CD4-positive, alpha-beta T cell treated with Interleukin-12 subunit alpha and Interleukin-12 subunit beta, for 1 hour (primary cell): ENCODE measurements around the gene TBX10.
"Not testable (repeated sequence)": the region's sequence is repeated elsewhere in the genome, so short reads cannot be mapped to it uniquely, and the experiment has no call there.

Source experiments
- DNase-seq: peaks from one replicate; pipeline ENCODE4 v3.0.0-alpha.2; 2020

TBX10 gene

DNA sequence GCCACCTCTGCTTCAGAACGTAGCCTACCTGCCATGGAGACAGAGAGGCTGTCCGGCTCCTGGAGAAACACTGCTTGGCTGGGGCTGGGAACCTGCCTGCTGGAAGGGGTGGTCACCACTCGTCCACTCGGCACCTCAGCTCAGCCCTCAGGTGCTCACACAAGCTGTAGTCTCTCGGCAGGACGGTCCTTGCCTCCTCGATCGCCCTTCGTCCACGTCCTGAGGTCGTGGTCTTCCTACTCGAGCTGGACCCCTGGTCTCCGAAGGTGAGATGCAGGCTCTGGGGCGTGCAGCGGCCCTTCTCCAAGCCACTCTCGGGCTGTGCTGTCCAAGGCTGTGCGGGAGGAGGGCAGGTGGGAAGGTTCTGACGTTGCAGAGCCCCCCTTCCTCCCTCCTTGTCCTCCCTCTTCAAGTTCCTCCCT is at the start of gene TBX10:
Gene TBX10 (minus strand): TSS at position 326 of the 422 bp plus-strand sequence. CDS start 291 bp downstream, at position 35.
- DNase-seq, result no peak

DNA sequence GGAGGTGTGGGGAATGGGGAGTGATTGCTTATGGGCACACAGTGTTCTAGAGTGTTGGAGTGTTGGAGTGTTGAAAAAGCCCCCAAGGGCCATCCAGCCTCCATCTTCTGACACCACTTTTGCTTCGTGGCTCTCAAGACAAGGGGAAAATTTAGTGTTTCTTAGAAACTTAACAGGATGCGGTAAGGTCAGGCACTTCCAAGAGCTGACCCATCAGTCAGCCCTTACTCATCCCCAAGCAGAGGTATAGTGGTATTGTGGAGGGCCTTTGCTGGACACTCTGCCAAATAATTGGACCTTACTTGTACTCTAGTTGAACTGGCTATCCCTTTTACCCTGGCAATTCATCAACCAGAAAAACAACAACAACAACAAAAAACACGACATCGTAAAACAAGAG is 49.6 kb upstream of the TBX10 start:
- DNase-seq, result no peak

DNA sequence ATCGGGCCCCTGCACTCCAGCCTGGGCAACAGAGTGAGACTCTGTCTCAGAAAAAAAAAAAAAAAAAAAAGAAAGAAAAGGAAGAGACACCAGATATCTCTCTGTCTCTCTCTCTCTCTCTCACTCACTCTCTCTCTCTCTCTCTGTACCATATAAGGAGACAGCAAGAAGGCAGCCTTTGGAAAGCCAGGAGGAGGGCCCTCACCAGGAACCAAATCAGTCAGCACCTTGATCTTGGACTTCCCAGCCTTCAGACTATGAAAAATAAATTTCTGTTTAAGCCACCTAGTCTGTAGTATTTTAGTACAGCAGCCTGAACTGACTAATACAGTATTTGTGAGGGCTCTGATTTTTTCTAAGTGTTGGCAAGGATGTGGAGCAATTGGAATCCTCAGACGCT is 48.4 kb upstream of the TBX10 start:
- DNase-seq, result no peak

DNA sequence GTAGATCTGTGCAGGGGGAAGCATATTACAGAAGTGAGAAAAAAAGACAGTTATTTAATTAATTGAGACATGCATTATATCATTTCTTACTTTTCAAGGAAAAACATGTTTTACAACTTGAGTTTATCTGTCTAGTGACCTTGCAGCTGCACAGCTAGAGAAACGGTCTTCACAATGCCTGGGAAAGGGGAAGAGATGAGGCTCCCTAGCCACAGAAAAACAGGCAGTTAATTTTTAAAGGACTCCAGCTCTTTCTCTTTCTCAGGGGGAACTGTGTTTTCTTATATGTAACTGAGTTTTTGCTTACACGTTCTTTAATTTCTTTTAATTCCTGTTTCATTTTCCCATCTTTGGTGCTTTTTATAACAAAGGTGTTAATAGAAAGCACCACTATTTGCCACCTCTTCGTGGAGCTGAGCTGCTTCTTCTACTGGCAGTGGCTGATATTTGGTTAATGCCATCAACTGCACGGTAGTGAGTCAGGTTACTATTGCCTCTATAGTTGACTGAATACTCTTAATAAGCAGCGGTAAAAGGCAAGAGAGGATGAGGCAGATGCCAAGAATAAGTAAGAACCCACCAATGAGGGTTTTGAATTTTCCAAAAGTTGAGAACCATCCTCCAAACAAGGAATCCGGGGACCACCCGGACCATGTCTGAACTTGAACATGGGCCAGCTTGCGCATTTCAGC is 46.2 kb upstream of the TBX10 start:
- DNase-seq, result not testable (repeated sequence)

DNA sequence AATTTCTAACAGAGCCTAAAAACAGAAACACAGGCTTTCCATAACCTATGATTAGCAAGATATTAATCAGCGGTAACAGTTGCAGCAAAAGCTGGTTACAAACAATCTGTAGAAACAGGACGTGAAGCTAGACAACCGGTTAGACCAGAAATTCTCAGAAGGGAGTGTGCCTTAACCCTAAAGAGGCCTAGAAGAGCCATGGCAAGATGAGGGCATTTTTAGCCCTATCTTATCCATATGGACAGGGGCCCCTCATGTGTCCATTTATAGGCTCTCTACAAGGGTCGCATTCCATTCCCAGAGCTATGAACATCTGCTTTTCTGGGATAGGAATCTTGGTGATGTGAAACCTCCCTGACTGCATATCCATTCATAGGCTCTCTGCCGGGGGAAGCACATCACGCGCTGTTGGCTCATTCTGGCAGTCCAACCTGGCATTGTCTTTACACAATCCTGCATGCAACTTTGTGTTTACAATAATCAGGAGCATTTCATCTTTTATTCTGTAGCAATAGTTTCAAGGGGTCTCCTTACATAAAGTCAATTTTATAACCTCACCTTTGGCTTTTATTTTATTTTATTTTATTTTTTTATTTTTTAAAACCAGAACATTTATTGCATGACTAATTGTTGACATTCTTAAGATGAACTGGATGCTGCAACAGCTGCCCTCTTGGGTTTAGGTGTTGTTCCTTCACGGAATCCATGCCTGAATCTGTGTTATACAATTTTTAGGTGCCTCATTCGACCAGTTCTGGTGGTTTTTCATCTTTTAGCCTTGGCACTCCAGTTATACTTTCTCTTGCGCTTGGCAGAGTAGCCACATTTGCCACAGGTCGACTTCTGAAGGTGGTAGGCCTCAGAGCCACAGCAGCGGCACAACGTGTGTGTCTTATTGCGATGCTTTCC is 42.8 kb upstream of the TBX10 start:
- not testable (repeated sequence) for DNase-seq

DNA sequence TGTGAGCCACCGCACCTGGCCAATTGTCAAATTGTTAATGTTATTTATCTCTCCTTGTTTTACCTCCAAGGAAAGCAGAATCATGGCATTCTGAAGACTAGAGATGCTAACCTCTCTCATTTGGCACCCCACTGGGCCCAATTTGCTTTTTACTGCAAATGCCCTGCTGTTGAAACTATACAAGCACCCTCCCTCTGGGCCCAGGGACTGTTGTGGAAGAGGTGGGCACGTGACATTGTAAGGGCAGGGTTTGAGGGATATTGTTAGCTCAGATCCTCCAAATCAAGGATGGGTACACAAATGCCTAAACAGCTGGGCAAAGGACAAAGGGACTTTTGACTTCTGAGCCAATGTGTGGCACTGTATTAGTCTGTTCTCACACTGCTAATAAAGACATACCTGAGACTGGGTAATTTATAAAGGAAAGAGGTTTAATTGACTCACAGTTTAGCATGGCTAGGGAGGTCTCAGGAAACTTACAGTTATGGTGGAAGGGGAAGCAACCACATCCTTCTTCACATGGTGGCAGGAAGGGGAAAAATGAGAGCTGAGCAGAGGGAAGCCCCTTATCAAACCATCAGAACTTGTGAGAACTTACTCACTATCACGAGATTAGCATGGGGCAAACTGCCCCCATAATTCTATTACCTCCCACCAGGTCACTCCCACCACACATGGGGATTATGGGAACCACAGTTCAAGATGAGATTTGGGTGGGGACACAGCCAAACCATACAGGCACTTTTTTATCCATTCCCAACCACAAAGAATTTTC is 41.3 kb upstream of the TBX10 start:
- DNase-seq, result no peak

DNA sequence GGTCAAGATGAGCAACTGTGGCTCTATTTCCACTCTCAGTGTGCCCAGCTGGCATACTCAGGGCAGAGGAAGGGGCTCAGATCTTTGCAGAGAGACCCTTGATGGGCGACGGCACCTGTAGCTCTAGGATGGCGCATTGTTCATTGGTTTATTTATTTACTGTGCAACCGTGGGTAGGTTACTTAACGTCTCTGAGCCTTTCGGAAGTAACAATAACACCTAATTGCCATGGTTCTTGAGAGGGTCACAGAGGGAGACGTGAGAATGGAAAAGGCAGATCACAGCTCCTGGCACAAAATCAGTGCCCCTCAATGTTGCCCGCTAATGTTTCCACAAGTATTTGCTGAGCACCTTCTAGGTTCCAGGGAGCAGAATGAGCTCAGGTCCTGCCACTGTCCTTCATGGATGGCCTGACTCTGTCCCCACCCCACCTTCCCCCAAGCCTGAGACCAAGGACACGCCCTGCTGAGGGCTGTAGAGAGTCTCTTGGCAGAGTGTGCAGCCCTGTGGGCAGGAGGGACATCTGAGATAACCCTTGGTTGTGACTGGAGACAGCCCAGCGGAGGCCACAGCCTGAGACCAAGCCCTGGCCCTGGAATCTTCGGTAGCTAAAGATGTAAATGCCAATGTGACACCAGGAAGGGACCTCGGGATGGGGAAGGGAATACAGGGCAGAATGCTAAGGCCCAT is 35.6 kb upstream of the TBX10 start:
- DNase-seq, result no peak

DNA sequence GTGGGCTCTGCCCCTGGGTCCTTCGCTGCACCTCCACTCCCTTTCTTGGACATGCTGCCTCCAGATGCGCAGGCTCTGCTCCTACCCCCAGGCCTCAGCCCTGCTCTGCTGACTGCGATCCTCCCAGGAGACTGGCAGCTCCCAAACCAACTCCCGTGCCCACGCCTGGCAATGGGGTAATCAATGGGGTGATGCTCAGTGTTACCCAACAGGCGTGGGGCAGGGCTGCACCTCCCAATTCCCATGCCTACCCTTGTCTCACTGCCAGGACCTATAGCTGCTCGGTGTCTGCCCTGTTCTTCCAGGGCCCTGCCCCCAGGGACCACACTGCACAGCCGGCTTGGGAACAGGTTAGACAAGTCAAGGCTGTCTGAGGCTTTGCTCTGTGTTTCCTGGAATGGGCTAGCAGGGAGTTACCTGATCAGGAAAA is 34.9 kb upstream of the TBX10 start, which contains the start of gene ALDH3B2:
Gene ALDH3B2 (minus strand): TSS at position 182 of the 430 bp plus-strand sequence. CDS start 7,688 bp downstream, outside the sequence.
- DNase-seq, result no peak

DNA sequence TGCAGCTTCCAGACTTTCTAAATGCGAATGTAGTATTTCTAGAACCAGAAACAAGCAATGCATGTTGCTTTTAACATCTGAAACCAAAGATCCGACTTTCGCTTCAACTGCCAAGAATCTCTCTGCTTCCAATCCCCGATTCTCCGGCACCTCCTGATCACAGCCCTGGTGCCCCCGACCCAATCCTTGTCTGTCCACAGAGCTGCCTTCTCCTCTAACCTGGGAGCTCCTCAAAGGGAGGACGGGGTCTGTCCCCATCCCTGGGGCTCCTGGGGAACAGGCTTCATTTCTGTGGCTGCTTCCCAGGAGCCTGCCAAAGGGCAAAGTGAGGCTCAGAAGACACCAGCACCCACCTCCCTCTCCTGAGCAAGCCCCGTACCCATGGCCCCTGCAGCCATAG is 34.3 kb upstream of the TBX10 start:
- DNase-seq, result no peak

DNA sequence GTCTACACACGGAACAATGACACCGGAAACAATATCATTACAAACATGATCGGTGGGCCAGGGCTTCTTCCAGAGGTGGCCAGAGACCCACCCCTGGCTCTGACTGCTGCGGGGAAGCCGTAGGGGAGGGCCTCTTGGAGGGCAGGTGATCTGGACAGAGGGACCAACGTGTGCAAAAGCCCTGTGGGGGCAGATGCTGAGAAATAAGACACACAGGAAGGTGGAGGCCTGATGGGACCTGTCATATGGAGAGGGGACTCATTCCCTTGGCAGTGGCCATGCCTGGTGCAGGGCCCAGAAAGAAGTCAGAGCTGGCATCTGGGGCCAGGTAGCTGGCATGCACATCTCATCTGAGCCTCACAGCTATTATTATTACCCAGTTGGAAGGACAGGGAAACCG is 33.8 kb upstream of the TBX10 start:
- DNase-seq, result no peak

DNA sequence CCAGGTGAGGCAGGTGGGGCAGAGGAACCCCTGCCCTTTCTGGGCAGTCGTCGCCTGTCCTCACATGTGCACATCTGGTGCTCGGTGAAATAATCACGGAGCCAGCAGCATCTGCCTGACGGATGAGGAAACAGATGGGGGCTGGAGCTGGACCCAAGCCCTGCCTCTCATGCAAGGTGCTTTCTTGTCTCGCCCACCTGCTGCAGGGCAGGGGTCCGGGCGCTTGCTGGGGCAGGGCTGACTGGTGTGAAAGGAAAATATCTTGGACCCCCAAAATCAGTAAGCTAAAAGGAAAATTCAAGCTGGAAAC is 31.6 kb upstream of the TBX10 start:
- no peak for DNase-seq

DNA sequence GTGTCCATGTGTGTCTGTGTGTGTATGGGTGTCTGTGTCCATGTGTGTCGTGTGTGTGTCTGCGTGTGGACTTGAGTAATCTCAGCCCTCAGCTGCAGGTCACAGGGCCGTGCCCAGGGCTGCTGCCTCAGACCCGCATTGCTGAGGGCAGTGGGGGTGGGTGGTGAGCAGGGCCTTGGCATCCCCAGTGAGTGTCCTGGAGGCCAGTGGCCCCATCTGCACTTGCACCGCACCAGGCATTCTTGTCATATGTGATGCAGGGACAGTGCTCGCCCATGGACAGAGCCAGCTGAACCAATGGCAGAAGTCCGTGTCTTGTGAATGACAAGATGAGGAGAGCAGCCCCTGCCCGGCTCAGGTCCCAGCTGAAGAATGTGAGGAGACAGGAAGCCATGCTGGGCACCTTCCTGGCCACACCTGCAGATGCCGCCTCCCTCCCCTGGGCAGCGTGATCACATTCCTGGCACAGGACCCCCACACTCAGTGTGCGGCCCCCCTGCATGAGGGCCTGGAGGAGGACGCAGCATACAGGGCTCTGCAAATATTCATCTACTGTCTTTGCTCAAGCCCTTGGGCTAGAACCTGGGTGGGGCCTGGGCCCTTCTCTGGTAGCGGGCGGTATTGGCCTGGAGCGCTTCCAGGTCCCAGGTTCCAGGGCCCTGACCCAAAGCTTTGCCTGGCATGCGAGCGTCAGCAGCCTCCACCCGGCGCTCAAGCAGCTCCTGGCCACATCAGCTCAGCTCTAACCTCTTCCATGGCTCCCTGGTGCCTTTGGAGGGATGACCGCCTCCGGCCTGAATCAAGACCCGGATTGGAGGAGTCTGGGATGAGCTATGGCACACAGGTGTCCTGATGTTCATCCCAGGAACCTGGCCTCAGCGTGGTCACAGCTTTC is 31.0 kb upstream of the TBX10 start:
- DNase-seq, result no peak

DNA sequence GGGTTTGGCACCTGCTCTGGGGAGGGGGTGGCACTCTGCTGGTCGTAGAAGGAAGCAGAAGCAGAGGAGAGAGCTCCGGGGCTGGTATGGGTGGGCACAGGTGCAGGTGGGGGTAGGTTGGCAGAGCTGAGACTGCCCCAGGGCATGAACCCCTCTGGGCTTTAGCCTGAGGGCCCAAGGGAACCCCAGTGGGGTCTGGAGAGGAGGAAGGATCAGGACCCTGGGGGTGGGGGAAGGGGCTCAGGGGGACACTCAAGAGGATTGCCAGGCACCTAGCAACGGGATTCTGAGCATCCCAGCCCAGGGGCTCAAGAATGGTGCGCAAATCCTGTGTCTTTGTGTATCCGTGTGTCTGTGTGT is 28.6 kb upstream of the TBX10 start:
- no peak for DNase-seq

DNA sequence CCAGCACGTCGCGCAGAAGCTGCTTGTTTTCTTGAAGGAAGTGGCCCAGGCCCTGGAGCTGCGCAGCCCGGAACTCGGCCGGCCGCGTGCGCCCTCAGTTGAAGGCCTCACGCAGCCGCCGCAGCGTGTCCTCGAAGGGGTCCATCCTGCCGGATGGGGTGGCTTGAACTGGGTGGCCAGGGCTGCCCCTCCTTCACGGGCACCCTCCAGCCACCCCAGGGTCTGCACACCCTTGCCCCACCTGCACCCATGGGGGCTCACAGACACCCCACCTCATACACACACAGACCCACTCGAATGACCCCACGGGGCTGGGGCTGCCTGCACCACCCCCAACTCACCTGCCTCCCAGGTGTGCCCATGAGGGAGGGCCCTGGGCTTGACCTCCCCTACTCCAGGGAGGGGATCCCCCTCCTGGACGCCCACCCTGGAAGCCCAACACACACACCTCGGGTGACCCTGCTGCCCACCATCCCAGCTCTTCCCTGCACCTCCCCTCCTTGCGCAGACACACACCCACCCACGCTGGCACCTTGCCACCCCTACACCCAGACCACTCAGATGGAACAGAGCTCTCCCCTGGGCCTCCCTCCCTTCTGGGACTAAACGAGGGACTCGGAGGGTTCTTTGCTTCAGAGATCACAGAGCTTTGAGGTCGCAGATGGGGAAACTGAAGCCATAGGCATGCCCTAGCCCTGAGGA is 28.1 kb upstream of the TBX10 start:
- no peak for DNase-seq

DNA sequence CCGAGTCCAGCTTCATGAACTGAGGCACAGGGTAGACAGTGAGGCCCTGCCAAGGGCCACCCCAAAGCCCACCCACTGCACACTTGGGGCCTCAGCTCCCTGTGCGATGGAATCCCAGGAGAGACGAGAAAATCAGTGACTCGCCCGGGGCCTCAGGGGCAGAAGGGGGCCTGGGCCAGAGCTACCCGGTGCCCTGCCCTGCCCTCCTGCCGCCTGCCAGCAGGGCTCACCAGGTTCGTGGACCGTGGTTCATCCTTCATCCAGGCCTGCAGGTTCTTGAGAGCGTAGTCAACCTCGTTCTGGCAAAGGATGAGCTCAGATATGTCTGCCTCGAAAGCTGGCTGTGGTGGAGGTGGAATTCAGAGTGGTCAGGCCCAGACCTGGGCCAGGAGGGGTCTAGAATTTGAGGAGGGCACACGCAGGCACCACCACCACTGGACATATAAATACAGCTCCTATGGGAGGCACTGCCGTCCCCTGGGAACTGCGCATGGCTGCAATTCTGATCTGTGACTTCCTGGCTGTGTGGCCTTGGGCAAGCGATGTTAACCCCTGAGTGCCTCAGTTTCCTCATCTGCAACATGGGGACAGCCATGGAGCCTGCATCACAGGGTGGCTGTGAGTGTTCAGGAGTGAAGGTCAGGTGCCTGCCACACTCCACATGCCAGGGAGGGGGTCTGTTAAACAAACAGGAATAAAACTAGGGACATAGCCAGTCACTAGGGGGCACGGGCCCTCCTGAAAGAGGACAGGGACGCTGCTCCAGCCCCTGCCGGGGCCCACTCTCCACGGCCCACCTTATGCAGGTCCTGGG is 27.3 kb upstream of the TBX10 start:
- no peak for DNase-seq

DNA sequence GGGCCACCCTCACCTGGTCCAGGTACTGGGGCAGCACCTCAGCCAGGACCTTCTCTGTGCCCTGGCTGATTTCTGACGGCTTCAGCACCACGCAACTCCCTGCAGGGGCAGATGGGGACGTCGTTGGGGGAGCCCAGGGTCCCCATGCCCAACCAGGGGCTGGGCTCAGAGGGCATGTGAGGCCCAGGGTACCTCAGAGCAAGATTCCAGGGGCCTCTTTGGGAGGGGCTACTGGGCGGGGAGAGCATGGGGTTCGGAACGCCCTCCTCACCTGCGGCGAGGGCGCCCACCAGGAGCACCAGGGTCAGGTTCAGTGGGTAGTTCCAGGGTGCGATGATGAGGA is 26.7 kb upstream of the TBX10 start:
- no peak for DNase-seq

DNA sequence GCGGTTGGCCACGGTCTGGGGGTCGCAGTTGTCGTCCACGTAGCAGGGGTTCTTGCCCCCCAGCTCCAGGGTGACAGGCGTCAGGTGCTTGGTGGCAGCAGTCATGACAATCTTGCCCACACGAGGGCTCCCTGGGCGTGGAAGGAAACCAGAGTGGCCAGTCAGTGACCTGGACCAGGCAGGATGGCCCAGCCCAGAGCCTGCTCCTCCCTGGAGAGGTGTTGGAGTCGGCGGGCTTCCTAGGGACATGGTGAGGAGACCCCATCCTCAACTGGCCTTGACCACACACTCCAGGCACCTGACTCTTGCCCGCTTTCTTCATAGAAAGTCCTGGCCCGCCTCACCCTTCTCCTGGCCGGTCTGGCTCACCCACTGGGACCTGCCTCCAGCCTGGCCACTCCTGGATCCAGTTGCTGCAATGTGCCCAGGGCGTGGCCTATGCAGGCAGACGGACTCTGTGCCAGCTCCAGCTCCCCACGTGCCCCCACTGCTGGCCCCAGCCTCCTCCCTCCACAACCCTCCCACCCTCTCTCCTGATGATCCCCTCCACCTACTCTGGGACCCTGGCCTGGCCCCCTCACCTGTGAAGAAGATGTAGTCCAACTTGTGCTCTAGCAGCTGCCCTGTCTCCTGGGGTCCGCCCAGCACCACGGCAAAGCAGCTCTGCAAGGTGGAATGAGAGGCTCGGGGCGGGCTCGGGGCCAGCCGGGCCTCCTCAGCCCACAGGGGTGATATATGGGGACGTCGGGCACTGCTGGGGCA is 26.2 kb upstream of the TBX10 start:
- no peak for DNase-seq

DNA sequence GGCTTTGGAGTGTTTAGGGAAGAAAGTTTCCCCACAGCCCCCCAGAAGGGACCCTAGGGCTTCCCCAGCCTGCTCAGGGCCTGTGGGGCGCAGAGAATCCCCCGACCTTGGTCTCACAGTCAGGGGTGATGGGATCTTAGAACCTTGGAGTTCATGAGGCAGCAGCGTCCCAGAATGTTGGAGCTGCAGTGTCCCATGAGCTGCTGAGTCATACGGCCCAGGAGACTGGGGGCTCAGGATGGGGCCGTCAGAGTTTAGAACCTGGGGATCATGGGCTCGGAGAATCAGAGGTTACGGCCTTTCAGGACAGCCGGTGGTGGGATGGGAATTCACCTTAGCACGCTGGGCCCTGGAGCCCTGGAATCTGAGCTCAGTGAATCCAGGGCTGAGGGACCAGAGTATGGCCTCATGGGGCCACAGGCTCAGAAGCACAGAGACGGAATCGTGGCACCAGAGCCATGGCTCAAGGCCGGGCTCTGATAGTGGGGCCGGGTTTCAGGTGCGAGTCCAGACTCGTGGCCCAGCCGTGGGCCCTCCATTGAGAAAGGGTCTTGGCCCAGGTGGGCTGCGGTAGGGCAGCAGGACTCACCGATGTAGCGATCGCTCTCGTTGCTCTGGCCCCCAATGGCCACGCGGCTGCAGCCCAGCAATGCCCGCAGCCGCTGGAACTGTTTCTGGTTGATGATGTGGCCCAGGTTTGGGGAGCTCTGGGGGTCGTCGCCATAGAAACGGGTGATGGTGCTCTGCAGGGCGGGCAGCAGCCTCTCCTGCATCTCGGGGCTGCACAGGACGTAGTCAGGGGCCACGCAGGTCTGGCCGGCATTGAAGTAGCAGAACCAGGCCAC is 25.4 kb upstream of the TBX10 start:
- no peak for DNase-seq

DNA sequence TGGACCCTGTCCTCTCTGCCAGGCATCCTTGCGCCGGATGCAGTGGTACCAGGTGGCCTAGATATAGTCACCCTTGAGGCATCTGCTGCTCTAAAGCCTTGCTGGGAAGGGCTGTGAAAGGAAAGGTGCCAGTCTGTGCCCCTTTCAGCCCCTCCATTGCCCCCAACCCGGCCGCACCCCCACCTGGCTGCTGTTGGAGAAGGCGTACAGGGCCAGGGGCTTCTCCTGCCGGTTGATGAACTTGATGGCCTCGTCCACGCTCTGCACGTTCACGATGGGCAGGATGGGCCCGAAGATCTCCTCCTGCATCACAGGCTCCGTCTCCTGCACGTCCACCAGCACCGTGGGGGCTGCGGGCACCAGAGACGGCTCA is 24.6 kb upstream of the TBX10 start:
- no peak for DNase-seq
